Measurements from ENCODE around the gene FAP.

DNA sequence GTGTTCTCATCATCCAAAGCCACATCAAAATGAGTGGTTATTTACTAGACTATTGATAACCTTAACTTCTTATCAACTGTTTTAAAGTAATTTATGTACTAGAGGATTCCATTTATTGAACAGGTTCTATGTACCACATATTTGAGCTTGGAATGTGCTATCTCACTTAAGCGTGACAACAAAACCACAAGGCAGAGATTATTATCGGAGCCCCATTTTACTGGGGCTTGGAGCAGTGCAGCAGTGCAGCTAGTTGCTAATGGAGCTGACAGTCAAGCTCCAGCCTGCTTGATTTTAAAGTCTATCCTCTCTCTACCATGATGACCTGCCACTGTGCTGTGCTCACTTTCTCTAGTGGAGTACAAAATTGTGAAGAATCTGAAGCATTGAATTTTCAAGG, 115.8 kb downstream of the FAP start:
- TF ChIP-seq, protein P1, sequence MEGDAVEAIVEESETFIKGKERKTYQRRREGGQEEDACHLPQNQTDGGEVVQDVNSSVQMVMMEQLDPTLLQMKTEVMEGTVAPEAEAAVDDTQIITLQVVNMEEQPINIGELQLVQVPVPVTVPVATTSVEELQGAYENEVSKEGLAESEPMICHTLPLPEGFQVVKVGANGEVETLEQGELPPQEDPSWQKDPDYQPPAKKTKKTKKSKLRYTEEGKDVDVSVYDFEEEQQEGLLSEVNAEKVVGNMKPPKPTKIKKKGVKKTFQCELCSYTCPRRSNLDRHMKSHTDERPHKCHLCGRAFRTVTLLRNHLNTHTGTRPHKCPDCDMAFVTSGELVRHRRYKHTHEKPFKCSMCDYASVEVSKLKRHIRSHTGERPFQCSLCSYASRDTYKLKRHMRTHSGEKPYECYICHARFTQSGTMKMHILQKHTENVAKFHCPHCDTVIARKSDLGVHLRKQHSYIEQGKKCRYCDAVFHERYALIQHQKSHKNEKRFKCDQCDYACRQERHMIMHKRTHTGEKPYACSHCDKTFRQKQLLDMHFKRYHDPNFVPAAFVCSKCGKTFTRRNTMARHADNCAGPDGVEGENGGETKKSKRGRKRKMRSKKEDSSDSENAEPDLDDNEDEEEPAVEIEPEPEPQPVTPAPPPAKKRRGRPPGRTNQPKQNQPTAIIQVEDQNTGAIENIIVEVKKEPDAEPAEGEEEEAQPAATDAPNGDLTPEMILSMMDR (IDR thresholded peaks at IDR 0.05), result no peak
- no peak for TF ChIP-seq ZFX (IDR thresholded peaks at IDR 0.05; ENCODE audit: borderline replicate concordance)
